Measurements from ENCODE around the gene MACROH2A1. TPM values are rescaled to one million over a fixed set of nuclear protein-coding genes. Genes with fewer than 3 reads are reported as not detected.

Gene MACROH2A1
- total RNA-seq, 1 donor from 2014 or later = 319 TPM

- H3K9me3 Mint-ChIP-seq (ENCODE audit: low read depth) = no peaks in the 10 kb centered on the region
- no peaks in the 10 kb centered on the region for H3K27me3 Mint-ChIP-seq
- no peak for DNase-seq (ENCODE audit: low spot score, unreplicated experiment)
- H3K27ac Mint-ChIP-seq = no peak overlapping the region
- H3K36me3 Mint-ChIP-seq (ENCODE audit: insufficient read depth) = no peaks in the 10 kb centered on the region
- TF ChIP-seq, protein P1, sequence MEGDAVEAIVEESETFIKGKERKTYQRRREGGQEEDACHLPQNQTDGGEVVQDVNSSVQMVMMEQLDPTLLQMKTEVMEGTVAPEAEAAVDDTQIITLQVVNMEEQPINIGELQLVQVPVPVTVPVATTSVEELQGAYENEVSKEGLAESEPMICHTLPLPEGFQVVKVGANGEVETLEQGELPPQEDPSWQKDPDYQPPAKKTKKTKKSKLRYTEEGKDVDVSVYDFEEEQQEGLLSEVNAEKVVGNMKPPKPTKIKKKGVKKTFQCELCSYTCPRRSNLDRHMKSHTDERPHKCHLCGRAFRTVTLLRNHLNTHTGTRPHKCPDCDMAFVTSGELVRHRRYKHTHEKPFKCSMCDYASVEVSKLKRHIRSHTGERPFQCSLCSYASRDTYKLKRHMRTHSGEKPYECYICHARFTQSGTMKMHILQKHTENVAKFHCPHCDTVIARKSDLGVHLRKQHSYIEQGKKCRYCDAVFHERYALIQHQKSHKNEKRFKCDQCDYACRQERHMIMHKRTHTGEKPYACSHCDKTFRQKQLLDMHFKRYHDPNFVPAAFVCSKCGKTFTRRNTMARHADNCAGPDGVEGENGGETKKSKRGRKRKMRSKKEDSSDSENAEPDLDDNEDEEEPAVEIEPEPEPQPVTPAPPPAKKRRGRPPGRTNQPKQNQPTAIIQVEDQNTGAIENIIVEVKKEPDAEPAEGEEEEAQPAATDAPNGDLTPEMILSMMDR (IDR thresholded peaks at IDR 0.05; ENCODE audit: unreplicated experiment) = no peak
- no peak overlapping the region for H3K4me3 Mint-ChIP-seq (ENCODE audit: low read depth)
- H3K4me1 Mint-ChIP-seq (ENCODE audit: low read depth) = peaks cover 5% of the 10 kb centered on the region
Observed at GRCh38 chr5:135295852-135296251, 103.2 kb downstream of the MACROH2A1 start.

- Mint-ChIP-seq H3K27me3 (no peaks in the 10 kb centered on the region), H3K9me3 (ENCODE audit: low read depth) (no peaks in the 10 kb centered on the region), H3K27ac (no peak overlapping the region), H3K36me3 (ENCODE audit: insufficient read depth) (no peaks in the 10 kb centered on the region), H3K4me3 (ENCODE audit: low read depth) (no peak overlapping the region), H3K4me1 (ENCODE audit: low read depth) (peaks cover 5% of the 10 kb centered on the region)
- TF ChIP-seq, protein P1 (IDR thresholded peaks at IDR 0.05; ENCODE audit: unreplicated experiment) = no peak
- DNase-seq (ENCODE audit: low spot score, unreplicated experiment) = no peak
Observed at GRCh38 chr5:135294793-135295192, 104.2 kb downstream of the MACROH2A1 start.

GRCh38 chr5:135289651-135290050 lies 109.4 kb downstream of the MACROH2A1 start:
- TF ChIP-seq, protein P1 (IDR thresholded peaks at IDR 0.05; ENCODE audit: unreplicated experiment) = no peak
- H3K4me1 Mint-ChIP-seq (ENCODE audit: low read depth) = no peaks in the 10 kb centered on the region
- H3K4me3 Mint-ChIP-seq (ENCODE audit: low read depth) = no peak overlapping the region
- no peak overlapping the region for H3K27ac Mint-ChIP-seq
- no peak for DNase-seq (ENCODE audit: low spot score, unreplicated experiment)
- peaks cover 16% of the 10 kb centered on the region for H3K9me3 Mint-ChIP-seq (ENCODE audit: low read depth)
- peaks cover 3% of the 10 kb centered on the region for H3K36me3 Mint-ChIP-seq (ENCODE audit: insufficient read depth)
- no peaks in the 10 kb centered on the region for H3K27me3 Mint-ChIP-seq

GRCh38 chr5:135287551-135287950 lies 111.5 kb downstream of the MACROH2A1 start:
- Mint-ChIP-seq H3K4me3 (ENCODE audit: low read depth) (no peak overlapping the region), H3K36me3 (ENCODE audit: insufficient read depth) (peaks cover 3% of the 10 kb centered on the region), H3K9me3 (ENCODE audit: low read depth) (peaks cover 26% of the 10 kb centered on the region), H3K27me3 (no peaks in the 10 kb centered on the region), H3K27ac (no peak overlapping the region), H3K4me1 (ENCODE audit: low read depth) (no peaks in the 10 kb centered on the region)
- TF ChIP-seq, protein P1 (IDR thresholded peaks at IDR 0.05; ENCODE audit: unreplicated experiment) = no peak
- DNase-seq (ENCODE audit: low spot score, unreplicated experiment) = no peak

Other genes starting within 250 kb of the MACROH2A1 start
- gene DCANP1, start 48.1 kb upstream of the MACROH2A1 start, total RNA-seq = not detected in 2 replicates
- gene TIFAB, start 53.1 kb upstream of the MACROH2A1 start, total RNA-seq = not detected in 2 replicates
- gene NEUROG1, start 136.7 kb upstream of the MACROH2A1 start, total RNA-seq = not detected in 2 replicates
- gene CXCL14, start 179.8 kb upstream of the MACROH2A1 start, total RNA-seq = 6.1 and 10.1 TPM in 2 replicates

Measured in progenitor cell of endocrine pancreas (in vitro differentiated cells).